ENCODE data around the gene ADRA2C.

ADRA2C gene

GRCh38 chr4:3753726-3754412 lies 12.3 kb upstream of the ADRA2C start:
- FAIRE-seq (no peak), DNase-seq (ENCODE audit: extremely low spot score, insufficient read length, low read depth) (no peak)

GRCh38 chr4:3756343-3757059 lies 9.7 kb upstream of the ADRA2C start:
- no peak for FAIRE-seq
- no peak for DNase-seq (ENCODE audit: extremely low spot score, insufficient read length, low read depth)

- no peak for FAIRE-seq
- no peak for DNase-seq (ENCODE audit: extremely low spot score, insufficient read length, low read depth)
These were observed 6.9 kb upstream of the ADRA2C start for GRCh38 chr4:3759236-3759635.

GRCh38 chr4:3760346-3760745 lies 5.8 kb upstream of the ADRA2C start:
- FAIRE-seq (no peak), DNase-seq (ENCODE audit: extremely low spot score, insufficient read length, low read depth) (no peak)

GRCh38 chr4:3760841-3761240 lies 5.3 kb upstream of the ADRA2C start:
- no peak for FAIRE-seq
- no peak for DNase-seq (ENCODE audit: extremely low spot score, insufficient read length, low read depth)

GRCh38 chr4:3762264-3762663 lies 3.9 kb upstream of the ADRA2C start:
- FAIRE-seq (no peak), DNase-seq (ENCODE audit: extremely low spot score, insufficient read length, low read depth) (no peak)

- no peak for DNase-seq (ENCODE audit: extremely low spot score, insufficient read length, low read depth)
- no peak for FAIRE-seq
These were observed 3.2 kb upstream of the ADRA2C start for GRCh38 chr4:3762753-3763549.

- no peak for DNase-seq (ENCODE audit: extremely low spot score, insufficient read length, low read depth)
- FAIRE-seq: no peak
These were observed 732 bp upstream of the ADRA2C start for GRCh38 chr4:3765271-3766035.

- FAIRE-seq: no peak
- no peak for DNase-seq (ENCODE audit: extremely low spot score, insufficient read length, low read depth)
These were observed 792 bp downstream of the ADRA2C start for GRCh38 chr4:3766785-3767569.

- DNase-seq (ENCODE audit: extremely low spot score, insufficient read length, low read depth) (no peak), FAIRE-seq (no peak)
These were observed 1.5 kb downstream of the ADRA2C start for GRCh38 chr4:3767570-3768288.

GRCh38 chr4:3768842-3769641 lies 2.9 kb downstream of the ADRA2C start:
- FAIRE-seq: no peak

GRCh38 chr4:3769642-3770184 lies 3.5 kb downstream of the ADRA2C start:
- no peak for FAIRE-seq
- DNase-seq (ENCODE audit: extremely low spot score, insufficient read length, low read depth): no peak

More at GRCh38 chr4:3768842-3769641, 2.9 kb downstream of the ADRA2C start:
- no peak for DNase-seq (ENCODE audit: extremely low spot score, insufficient read length, low read depth)

GRCh38 chr4:3770323-3771163 lies 4.4 kb downstream of the ADRA2C start:
- DNase-seq (ENCODE audit: extremely low spot score, insufficient read length, low read depth) (no peak), FAIRE-seq (no peak)

GRCh38 chr4:3771164-3771809 lies 5.1 kb downstream of the ADRA2C start:
- FAIRE-seq (no peak), DNase-seq (ENCODE audit: extremely low spot score, insufficient read length, low read depth) (no peak)

GRCh38 chr4:3771939-3772495 lies 5.8 kb downstream of the ADRA2C start:
- FAIRE-seq: no peak
- no peak for DNase-seq (ENCODE audit: extremely low spot score, insufficient read length, low read depth)

- no peak for DNase-seq (ENCODE audit: extremely low spot score, insufficient read length, low read depth)
- no peak for FAIRE-seq
These were observed 6.4 kb downstream of the ADRA2C start for GRCh38 chr4:3772632-3773031.

Data from GM18507 (cell line).